Ovary (tissue), 9 donors: Measurements from ENCODE around the gene SPRR5. TPM values are rescaled to one million over a fixed set of nuclear protein-coding genes. Genes with fewer than 3 reads are reported as not detected.

Source experiments
- DNase-seq, 5 donors: peaks; one replicate each; pipeline ENCODE4 v3.0.0-alpha.2; 2019 to 2020
- H3K27ac ChIP-seq, 2 donors: fragments of 200-600 bp; one replicate each; pipeline versions ENCODE4 v1.5.1 to v1.8.0; 2019 to 2022
- H3K27me3 ChIP-seq: fragments of 200-600 bp; one replicate; pipeline ENCODE4 v1.8.0; 2022
- H3K36me3 ChIP-seq: fragments of 200-600 bp; sonication (generic); one replicate; pipeline ENCODE4 v1.5.1; 2019
- H3K4me1 ChIP-seq: one replicate; pipeline ENCODE4 v1.8.1; 2013; ENCODE audit warnings: mild to moderate bottlenecking, moderate library complexity; ENCODE audit not compliant: insufficient read depth
- H3K4me3 ChIP-seq: fragments of 200-600 bp; sonication (generic); one replicate; pipeline ENCODE4 v1.5.1; 2017
- H3K9me3 ChIP-seq, 2 donors: fragments of 200-600 bp in 1 of 2; sonication (generic) in 1 of 2; one replicate each; pipeline versions ENCODE4 v1.5.1 to v1.8.1; 2013 to 2019; ENCODE audit warnings: mild to moderate bottlenecking in 1 of 2, moderate library complexity in 1 of 2
- CTCF ChIP-seq, 3 donors: fragments of 450-650 bp in 2 of 3; fragments of 200-600 bp in 1 of 3; IDR thresholded peaks; one replicate each; pipeline versions ENCODE4 v1.5.1 to v1.8.0; 2016 to 2022; ENCODE audit warnings: antibody characterized with exemption in 3 of 3, mild to moderate bottlenecking in 1 of 3
- EP300 ChIP-seq: sonication (generic); formaldehyde crosslinking; IDR thresholded peaks from one replicate; pipeline ENCODE4 v1.6.1; 2017; ENCODE audit warnings: antibody characterized with exemption
- POLR2A ChIP-seq: fragments of 450-650 bp; IDR thresholded peaks from one replicate; pipeline ENCODE4 v1.6.1; 2017; ENCODE audit warnings: antibody characterized with exemption, mild to moderate bottlenecking, moderate library complexity
- WGBS, 3 donors: extraction: QIAGEN DNeasy Blood & Tissue Kit in 1 of 3; methylation state at CpG; one replicate each; pipeline versions ENCODE4 v1.1.5 to v1.1.7; 2013 to 2017; 5-methylcytosine and 5-hydroxymethylcytosine counted together
- intact Hi-C, 4 donors: fragments of 100-400 bp; cut with DNase I; formaldehyde crosslinking; loops; one replicate each; pipeline versions ENCODE4 v1.11.0 to v1.15.1; 2022 to 2023
- polyA plus RNA-seq, 2 donors: library from polyadenylated mRNA; stranded (reverse); fragments of 200-250 nt in 1 of 2; fragments of 350-450 nt in 1 of 2; fragmentation: Illumina TruSeq in 1 of 2; extraction: RNeasy Lipid Tissue Mini Kit (QIAGEN cat#74804) in 1 of 2; gene quantifications; one replicate each; pipeline ENCODE4 v1.2.3, GENCODE V29; 2013 to 2014
- total RNA-seq, 7 donors: library from RNA; depleted of rRNA in 2 of 7; stranded (reverse); fragments of >200 nt in 2 of 7; fragmentation: NEBNext Ultra II Directional in 3 of 7; extraction: Animal tissue kit (Norgen Biotek cat#: 25700) in 3 of 7; gene quantifications; one replicate each; pipeline versions ENCODE4 v1.1.0 to v1.2.4, GENCODE V29; 2016 to 2023
- donor health status: DM: no; HTN: no; CAD: no; lungs with moderate emphysema.
- donor health status: DM: no; HTN: no; CAD: no.
- donor health status: Bipolar disorder and iron deficiency.
- donor health status: DM: yes; HTN: yes; CAD: no.
- donor health status: DM: no; HTN: no; CAD: no.
- donor health status: DM: yes; HTN: yes; CAD: no.

Gene SPRR5
- total and polyA plus RNA-seq, 9 donors = not detected

GRCh38 chr1:152964536-152964935 lies 17.5 kb downstream of the SPRR5 start:
- H3K4me1 ChIP-seq = no peaks in the 10 kb centered on the region
- H3K9me3 ChIP-seq = no peaks in the 10 kb centered on the region
- H3K36me3 ChIP-seq = no peaks in the 10 kb centered on the region
- TF ChIP-seq POLR2A (no peak), CTCF (IDR thresholded peaks at IDR 0.05) (no peak), EP300 (no peak)
- intact Hi-C loops = no loop called here
- H3K4me3 ChIP-seq = no peak overlapping the region
- WGBS, 3 donors = 78 to 89% (median 87%) methylated on average over 1 of the region's 1 CpG
- H3K27ac ChIP-seq = no peak overlapping the region
- no peak for DNase-seq
- no peaks in the 10 kb centered on the region for H3K27me3 ChIP-seq

GRCh38 chr1:152965853-152966252 lies 18.8 kb downstream of the SPRR5 start:
- 88 to 95% (median 91%) methylated on average over 4 of the region's 4 CpGs for WGBS, 3 donors
- intact Hi-C loops = no loop called here
- H3K27me3 ChIP-seq = no peaks in the 10 kb centered on the region
- no peaks in the 10 kb centered on the region for H3K4me1 ChIP-seq
- H3K9me3 ChIP-seq = no peaks in the 10 kb centered on the region
- no peaks in the 10 kb centered on the region for H3K36me3 ChIP-seq
- H3K4me3 ChIP-seq = no peak overlapping the region
- H3K27ac ChIP-seq = no peak overlapping the region
- DNase-seq = no peak
- TF ChIP-seq CTCF (IDR thresholded peaks at IDR 0.05) (no peak), POLR2A (no peak), EP300 (no peak)

- Histone ChIP-seq H3K27me3 (no peaks in the 10 kb centered on the region), H3K4me3 (no peak overlapping the region), H3K36me3 (no peaks in the 10 kb centered on the region), H3K4me1 (no peaks in the 10 kb centered on the region), H3K27ac (no peak overlapping the region), H3K9me3 (no peaks in the 10 kb centered on the region)
- no peak for DNase-seq
- intact Hi-C loops = no loop called here
- WGBS, 3 donors = 72 to 85% (median 76%) methylated on average over 7 of the region's 7 CpGs
- no peak for TF ChIP-seq EP300
- no peak for TF ChIP-seq CTCF (IDR thresholded peaks at IDR 0.05)
- no peak for TF ChIP-seq POLR2A
These were observed 20.2 kb downstream of the SPRR5 start for GRCh38 chr1:152967201-152967600.

- Histone ChIP-seq H3K36me3 (no peaks in the 10 kb centered on the region), H3K4me3 (no peak overlapping the region), H3K9me3 (no peaks in the 10 kb centered on the region), H3K27me3 (no peaks in the 10 kb centered on the region), H3K27ac (no peak overlapping the region), H3K4me1 (no peaks in the 10 kb centered on the region)
- intact Hi-C loops = no loop called here
- TF ChIP-seq EP300 (no peak), CTCF (IDR thresholded peaks at IDR 0.05) (no peak), POLR2A (no peak)
- DNase-seq = no peak
- 73 to 87% (median 84%) methylated on average over 2 of the region's 2 CpGs for WGBS, 3 donors
These were observed 21.2 kb downstream of the SPRR5 start for GRCh38 chr1:152968248-152968647.

- intact Hi-C loops = no loop called here
- Histone ChIP-seq H3K27ac (no peak overlapping the region), H3K27me3 (no peaks in the 10 kb centered on the region), H3K36me3 (no peaks in the 10 kb centered on the region), H3K4me3 (no peak overlapping the region), H3K9me3 (no peaks in the 10 kb centered on the region), H3K4me1 (no peaks in the 10 kb centered on the region)
- TF ChIP-seq EP300 = no peak
- TF ChIP-seq POLR2A = no peak
- TF ChIP-seq CTCF (IDR thresholded peaks at IDR 0.05) = no peak
- no peak for DNase-seq
- WGBS, 3 donors = 79 to 89% (median 86%) methylated on average over 2 of the region's 2 CpGs
These were observed 22.0 kb downstream of the SPRR5 start for GRCh38 chr1:152969036-152969435.
